K562 (cell line): ENCODE data around the gene PRKG1.

Source experiments
- BHLHE40 ChIP-seq: IDR thresholded peaks from 2 replicates; pipeline ENCODE4 v1.6.1; 2011; ENCODE audit warnings: low read length, improper control_type of control experiment
- MAZ ChIP-seq, 2 experiments: fragments of 450-650 bp in 1 of 2; sonication (generic) in 1 of 2; formaldehyde crosslinking; IDR thresholded peaks in 1 of 2; conservative IDR thresholded peaks in 1 of 2; 2 replicates each; pipeline versions ENCODE4 v1.4.0 to v1.5.0; 2020; ENCODE audit warnings: mild to moderate bottlenecking in 1 of 2, missing genetic modification reagents in 1 of 2
- NFYB ChIP-seq: IDR thresholded peaks from 2 replicates; pipeline ENCODE4 v1.6.1; 2011; ENCODE audit warnings: mild to moderate bottlenecking, moderate library complexity; ENCODE audit not compliant: insufficient read length; ENCODE audit errors: extremely low read depth
- NR4A1 ChIP-seq, 2 experiments: fragments of 250-450 bp in 1 of 2; fragments of 450-650 bp in 1 of 2; sonication (Bioruptor Pico) in 1 of 2; IDR thresholded peaks; 2 replicates each; pipeline versions ENCODE4 v1.4.0 to v1.6.1; 2016 to 2020; ENCODE audit warnings: mild to moderate bottlenecking in 2 of 2, missing compliant biosample characterization in 1 of 2, missing genetic modification characterization in 1 of 2, moderate library complexity in 1 of 2
- NUFIP1 ChIP-seq: fragments of 450-650 bp; IDR thresholded peaks from 2 replicates; pipeline ENCODE4 v1.6.1; 2018; ENCODE audit not compliant: partially characterized antibody
- ZKSCAN8 ChIP-seq: fragments of 200-800 bp; sonication (Bioruptor generic); IDR thresholded peaks from 2 replicates; pipeline ENCODE4 v1.6.1; 2016; ENCODE audit warnings: missing genetic modification characterization, missing compliant biosample characterization

DNA sequence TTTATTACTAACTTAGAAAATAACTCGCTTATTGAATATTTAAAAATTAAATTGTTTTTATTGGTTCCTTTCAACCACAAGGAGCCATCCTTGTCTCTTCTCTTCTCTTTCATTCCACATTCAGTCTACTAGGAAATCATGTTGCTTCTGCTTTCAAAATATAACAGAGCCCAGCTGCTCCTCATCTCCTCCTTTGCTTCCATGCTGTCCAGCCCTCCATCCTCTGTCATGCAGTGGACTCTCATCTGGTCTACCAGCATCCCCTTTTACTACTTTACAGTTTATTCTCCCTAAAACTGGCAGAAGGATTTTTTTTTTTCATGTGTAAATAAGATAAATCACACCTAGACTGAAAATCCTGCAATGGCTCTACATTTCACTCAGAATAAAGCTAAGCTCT is 823.3 kb downstream of the PRKG1 start:
- TF ChIP-seq BHLHE40 (no peak), NFYB (no peak), NUFIP1 (no peak), MAZ (CRISPR knock-in tag; conservative IDR thresholded peaks at IDR 0.05 in 1 of 2, IDR thresholded peaks at IDR 0.05 in 1 of 2) (no peak), ZKSCAN8 (CRISPR knock-in tag) (no peak), NR4A1 (CRISPR knock-in tag; IDR thresholded peaks at IDR 0.05) (no peak), NR4A1 (tag; IDR thresholded peaks at IDR 0.05) (no peak)
